LoVo (cell line): ENCODE data around the gene HDHD3.
"Not testable (repeated sequence)": the region's sequence is repeated elsewhere in the genome, so short reads cannot be mapped to it uniquely, and the experiment has no call there.

Experiments used
- DNase-seq: peaks from one replicate; pipeline ENCODE4 v3.0.0-alpha.2; 2016; ENCODE audit warnings: low spot score

Gene HDHD3, protein sequence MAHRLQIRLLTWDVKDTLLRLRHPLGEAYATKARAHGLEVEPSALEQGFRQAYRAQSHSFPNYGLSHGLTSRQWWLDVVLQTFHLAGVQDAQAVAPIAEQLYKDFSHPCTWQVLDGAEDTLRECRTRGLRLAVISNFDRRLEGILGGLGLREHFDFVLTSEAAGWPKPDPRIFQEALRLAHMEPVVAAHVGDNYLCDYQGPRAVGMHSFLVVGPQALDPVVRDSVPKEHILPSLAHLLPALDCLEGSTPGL

DNA sequence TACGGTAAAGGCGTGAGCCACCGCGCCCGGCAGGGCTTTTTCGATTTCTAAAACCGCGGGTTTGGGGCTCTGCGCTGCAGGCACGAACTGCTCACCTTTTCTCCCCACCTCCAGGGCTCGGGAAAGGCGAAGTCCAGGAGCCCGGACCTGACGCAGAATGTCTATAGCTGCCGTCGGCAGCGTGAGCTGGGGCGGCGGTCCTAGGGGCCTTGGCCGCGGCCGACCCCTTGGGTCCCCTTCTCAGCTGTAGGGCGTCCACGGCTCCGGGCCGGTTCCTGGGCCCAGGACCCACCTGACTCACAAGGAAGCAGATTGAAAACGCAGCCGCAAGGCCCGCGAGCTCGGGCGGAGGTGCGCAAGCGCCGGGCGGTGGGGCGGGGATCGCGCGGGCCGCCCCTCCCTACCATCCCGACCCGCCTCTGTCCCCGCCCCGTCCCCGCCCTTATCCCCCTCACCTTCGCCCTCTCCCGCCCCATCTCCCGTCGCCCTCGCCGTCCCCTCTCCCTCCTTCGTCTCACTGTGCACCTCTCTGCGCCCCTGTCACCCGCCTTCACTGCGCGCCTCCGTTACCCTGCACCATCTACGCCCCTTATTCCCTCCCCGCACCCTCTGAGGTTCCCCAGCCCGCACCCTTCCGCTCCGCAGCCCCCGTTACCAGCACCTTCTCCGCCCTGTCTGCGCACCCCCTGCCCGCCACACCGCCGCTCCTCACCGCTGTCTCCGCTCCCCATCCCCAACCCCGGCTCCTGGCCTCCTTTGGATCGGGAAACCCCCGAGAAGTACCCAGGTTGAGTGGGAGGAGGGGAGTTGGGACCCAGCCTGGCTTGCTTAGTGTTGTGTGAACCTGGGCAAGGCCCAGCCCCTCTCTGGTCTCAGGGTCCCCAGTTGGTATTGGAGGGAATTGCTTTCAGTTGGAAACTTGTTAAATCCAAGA lies at the start of gene HDHD3:
Gene HDHD3 (minus strand): TSS at position 353 of the 934 bp plus-strand sequence. CDS start 2,632 bp downstream, outside the sequence.
- peak; percentile 86 for DNase-seq

DNA sequence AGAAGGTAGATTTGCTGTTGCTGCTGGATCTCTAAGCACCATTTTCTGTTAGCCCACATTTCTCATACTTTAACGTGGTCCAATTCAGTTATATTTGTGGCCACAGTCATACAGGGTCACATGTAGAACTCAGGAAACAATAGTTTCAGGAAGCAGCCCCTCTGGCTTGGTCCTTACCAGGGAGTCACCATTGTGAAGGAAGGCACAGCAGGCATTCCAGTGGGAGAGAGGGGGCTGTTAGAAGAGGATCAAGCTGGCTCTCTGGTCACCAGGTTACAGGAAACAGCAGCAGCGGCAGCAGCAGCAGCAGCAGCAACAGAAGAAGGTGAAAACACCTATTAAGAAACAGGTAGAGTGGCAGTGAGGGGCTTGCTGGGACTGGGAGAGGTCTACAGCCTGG lies 48.3 kb upstream of the HDHD3 start:
- no peak for DNase-seq

DNA sequence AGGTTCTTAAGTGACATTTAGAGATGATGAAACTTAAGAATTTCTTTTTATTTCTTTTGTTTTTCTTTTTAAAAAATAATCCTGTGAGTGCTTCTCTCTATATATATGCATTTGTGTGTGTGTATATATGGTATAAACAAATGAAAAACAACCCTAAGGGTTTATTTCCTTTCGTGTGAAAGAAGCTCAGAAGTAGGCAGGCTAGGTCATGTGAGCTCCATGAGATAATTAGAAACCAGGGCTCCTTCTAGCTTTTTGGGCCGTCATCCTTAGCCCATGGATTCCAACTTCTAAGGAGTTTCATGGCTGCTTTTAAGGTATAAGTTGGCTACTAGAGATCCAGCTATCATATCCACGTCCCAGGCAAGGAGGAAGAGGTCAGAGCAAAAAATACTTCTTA lies 44.9 kb upstream of the HDHD3 start:
- DNase-seq: no peak

DNA sequence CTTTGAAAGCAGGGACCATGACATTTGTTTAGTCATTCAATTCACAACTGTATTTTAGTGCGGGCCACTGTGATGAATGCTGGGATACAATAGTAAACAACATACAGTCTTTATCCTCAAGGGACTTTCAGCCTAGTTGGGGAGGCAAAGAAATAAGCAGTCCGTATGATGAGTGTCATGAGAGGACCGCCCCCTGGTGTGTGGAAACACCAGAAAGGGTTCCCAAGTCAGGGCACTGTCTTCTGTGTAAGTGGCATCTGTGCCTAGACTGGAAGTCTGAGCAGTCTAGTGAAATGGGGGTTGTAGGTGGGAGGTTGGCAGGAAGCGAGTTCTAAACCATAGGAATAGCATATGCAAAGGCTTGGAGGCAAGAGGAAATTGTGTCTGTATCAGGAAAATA lies 40.6 kb upstream of the HDHD3 start:
- no peak for DNase-seq

DNA sequence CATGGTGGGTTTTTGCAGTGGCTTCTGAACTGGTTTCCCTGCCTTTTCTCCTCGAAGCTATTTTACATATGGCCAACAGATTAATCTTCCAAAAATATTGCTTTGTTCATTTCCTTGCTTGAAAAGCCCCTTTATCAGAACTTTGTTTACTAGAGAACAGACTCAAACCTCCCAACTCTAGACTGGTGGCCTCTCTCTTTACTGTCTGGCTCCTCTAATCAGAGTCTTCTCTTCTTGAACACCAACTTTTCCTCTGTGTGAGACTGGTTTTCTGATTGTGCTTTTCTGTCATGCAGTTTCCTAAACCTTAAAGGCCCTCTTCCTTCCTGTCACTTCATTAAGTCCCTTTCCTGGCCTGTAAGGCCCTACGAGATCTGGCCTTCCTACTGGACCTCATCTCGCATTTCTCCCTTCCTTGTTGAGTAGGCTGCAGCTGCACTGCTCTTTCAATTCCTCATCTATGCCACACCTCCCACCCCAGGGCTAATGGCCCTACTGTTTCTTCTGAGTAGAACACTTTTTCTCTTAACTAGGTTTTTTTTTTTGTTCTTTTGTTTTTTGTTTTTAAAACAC lies 39.4 kb upstream of the HDHD3 start:
- DNase-seq: no peak

DNA sequence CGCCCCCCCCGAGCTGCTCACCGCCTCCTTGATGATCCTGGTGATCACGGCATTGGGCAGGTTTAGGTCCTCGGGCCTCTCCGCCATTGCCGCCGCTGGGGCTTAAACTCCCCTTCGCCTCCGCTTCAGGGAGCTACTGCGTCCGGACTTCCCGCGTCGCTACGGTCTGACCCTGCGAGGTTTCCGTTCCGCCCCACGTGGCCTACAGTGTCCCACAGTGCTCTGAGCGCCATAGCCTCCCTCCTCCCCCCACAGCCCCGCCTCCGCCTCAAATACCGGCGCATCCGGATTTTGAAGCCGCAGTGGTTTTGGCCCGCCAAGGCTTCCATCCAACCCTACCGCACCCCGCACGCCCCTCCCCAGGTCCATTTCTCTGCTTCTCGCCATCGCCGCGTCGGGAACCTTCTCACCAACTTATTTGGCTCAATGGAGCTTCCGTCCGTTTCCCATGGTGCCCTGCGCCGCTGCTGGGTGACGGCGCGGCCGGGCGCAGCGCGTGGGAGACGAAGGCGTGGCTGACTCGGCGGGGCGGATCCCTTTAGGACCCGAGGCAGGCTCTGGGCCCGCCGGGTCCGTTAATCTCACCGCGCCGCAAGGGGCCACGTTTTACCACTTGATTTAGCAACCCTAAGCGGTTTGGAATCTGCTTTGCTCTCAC lies 33.5 kb upstream of the HDHD3 start, which contains the start of the genes C9orf43 and POLE3:
Gene C9orf43 (plus strand): TSS at position 541 of the 658 bp plus-strand sequence. CDS start 2,747 bp downstream, outside the sequence.
Gene POLE3 (minus strand): TSS at position 469 of the 658 bp plus-strand sequence. CDS start 382 bp downstream, at position 87.
- DNase-seq: peak; percentile 95

DNA sequence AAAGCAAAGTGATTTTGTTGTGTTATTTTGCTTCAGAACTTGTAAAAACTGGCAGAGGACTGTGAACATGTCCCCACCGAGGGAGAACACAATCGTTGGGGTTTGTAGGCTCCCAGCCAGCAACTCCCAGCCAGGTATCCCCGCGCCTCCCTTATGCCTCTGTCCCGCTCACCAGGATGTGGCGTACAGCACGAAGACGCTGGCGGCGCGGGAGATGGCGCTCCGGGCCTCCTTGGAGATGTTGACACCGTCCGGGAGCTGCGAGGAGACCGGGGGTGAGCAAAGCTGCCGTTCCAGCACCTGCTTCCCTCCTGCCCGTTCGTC lies 33.1 kb upstream of the HDHD3 start:
- DNase-seq: no peak

DNA sequence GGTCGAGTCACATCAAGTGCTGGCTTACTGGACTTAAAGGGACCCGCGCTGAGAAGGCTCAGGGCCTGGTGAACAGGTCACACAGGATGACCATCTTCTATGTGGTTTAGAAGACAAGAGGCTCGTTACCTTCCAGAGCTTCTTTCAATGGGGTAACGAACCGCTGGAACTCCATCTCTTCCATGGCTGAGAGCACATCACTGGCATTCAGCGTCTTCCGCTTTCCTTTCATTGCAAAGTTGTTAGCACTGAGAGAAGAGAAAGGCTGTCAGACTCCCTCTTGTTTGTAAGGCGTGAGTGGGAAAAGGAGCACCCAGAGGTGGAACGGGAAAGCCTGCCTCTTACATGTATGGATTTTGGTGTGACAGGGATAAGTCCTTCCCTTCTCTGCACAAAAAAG lies 32.7 kb upstream of the HDHD3 start:
- no peak for DNase-seq

DNA sequence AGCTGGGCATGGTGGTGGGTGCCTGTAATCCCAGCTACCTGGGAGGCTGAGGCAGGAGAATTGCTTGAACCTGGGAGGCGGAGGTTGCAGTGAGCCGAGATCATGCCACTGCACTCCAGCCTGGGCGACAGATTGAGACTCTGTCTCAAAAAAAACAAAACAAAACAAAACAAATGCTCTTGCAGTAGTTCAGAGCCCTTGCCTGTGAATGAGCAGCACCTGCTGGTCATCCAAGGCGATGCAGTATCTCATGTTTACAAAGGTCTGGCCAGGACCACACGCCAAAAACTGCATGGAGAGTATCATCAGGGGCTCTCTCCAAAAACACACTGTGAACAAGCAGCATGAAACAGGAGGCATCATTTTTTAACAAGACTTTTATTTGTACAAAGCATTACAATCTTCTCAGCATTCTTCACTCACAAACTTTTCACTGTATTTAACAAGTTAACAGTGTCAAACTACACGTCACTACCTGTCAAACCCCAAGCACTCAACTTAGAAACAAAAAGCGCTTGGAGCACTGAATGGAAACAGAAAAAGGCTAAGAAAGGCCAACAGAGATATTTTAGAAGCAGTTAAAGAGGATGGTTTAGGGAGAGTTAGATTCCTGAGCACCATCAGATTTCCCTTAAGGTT lies 30.2 kb upstream of the HDHD3 start:
- peak; percentile 56 for DNase-seq

DNA sequence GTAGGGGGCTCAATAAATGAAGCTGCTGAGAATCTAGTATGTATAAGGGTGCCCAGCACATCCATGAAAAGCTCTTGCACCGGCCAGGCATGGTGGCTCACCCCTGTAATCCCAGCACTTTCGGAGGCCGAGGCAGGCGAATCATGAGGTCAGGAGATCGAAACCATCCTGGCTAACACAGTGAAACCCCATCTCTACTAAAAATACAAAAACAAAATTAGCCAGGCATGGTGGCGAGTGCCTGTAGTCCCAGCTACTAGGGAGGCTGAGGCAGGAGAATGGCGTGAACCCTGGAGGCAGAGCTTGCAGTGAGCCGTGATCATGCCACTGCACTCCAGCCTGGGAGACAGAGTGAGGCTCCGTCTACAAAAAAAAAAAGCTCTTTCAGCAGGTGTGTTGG lies 29.6 kb upstream of the HDHD3 start:
- DNase-seq: not testable (repeated sequence)

DNA sequence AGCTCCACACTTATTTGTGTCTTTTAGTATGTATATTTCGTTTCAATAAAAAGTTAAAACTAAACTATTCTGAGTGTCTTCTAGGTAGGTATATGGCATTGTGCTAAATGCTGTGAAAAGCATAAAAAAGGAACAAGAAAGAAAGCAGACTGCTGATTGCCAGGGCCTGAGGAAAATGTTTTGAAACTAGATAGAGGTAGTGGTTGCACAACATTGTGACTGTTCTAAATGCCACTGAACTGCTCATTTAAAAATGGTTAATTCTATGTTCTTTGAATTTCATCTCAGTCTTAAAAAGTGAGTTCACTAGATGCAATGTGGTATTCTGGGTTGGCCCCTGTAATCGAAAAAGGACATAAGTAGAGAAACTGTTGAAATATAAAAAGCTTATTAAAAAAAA lies 26.9 kb upstream of the HDHD3 start:
- no peak for DNase-seq

DNA sequence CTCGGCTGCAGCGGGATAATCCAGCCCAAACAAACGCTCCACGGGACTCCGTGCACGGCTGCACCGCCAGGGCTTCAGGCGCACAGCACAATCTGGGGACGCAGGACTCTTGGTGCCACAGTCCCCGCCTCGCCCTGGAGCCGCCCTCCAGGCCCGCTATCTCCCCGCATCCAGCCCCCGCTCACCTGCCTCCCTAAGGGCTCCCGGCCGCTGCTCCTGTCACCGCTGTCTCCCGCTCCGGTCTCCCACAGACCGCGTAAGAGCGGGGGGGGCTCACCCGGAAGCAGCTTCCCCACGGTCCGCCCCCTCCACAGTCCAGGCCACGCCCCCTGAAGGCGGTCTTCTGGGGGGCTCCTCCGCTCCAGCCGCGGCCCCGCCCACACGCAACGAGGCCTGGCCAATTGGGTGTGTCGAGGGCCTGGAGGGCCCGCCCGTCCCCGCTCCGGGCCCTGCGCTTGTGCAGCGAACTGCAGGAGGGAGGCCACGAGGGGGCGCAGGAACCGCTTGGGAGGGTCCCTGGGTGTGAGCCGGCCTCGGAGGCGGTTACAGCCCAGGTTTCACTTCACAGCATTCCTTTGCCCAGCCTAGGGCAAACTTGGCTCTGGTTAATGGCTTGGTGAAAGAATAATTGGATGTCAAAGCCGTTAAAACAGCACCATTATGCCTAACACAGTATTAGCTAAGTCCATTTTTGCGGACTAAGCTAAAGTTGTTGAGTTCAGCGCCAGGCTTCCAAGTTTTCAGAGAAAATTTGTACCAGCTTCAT lies 24.4 kb upstream of the HDHD3 start, which contains the start of gene ALAD:
Gene ALAD (minus strand): TSS at position 258 of the 766 bp plus-strand sequence. CDS start 7,725 bp downstream, outside the sequence.
- peak; percentile 99 for DNase-seq

DNA sequence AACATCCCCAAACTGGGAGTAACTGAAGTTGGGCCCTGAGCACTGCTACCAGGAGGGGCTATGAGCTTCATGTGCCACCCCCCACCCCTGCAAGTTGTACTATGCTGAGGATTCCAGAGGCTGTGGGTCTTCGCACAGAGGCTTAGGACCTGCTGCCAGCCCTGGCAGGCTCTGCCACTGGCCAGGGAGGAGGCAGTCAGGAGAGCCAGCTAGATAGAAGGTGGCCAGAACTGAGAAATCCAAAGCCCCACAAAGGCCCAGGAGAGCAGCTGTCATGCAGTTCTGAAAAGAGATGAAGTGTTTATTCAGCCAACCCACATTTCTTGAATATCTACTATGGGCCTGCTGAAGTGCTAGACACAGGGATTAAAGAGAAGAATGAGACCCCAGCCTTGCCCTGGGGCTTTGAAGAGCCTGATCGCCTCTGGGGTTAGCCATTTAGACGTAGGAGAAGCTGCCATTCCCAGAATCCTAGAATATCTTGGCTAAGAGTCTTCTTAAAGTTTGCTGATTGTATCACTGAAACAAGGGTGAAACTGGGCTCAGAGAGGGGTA lies 22.9 kb upstream of the HDHD3 start:
- DNase-seq: no peak

DNA sequence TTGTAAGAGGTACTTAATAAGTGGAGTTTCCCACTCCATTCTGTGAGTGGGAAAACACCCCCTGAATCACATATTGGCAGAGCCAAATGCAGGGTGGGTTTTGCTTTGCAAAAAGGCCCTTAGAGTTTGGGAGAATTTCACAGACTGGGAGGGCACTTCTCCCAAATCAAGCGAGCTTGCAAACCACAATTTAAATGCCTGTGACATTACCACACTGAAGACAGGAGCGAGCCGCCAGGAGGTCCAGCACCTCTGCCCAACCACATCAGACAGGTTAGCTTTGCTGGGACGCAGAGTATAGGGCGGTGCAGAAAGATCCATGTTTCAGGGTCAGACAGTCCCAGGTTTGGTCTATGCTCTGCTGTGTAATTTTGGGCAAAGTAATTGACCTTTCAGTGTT lies 22.0 kb upstream of the HDHD3 start:
- DNase-seq: no peak

DNA sequence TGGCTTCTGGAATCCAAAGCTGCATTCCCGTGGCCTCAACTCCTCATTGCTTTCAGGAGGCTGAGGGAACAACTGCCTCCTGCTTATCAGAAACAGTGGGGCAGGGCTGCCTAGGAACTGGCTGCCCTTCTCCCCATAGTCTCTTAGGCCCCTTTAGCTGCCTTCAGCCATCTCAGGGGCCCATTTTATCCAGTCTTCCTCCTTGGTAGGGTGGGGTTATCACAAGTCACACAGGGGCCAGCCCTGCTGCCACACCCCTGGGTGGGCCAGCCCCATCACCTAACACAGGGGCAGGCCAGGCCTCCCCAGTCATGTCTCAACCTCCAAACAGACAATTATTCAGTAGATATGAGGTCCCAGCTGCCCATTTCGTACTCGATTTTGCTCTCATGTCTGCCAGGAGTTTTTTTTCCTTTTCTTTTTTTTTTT lies 20.4 kb upstream of the HDHD3 start:
- DNase-seq: no peak

DNA sequence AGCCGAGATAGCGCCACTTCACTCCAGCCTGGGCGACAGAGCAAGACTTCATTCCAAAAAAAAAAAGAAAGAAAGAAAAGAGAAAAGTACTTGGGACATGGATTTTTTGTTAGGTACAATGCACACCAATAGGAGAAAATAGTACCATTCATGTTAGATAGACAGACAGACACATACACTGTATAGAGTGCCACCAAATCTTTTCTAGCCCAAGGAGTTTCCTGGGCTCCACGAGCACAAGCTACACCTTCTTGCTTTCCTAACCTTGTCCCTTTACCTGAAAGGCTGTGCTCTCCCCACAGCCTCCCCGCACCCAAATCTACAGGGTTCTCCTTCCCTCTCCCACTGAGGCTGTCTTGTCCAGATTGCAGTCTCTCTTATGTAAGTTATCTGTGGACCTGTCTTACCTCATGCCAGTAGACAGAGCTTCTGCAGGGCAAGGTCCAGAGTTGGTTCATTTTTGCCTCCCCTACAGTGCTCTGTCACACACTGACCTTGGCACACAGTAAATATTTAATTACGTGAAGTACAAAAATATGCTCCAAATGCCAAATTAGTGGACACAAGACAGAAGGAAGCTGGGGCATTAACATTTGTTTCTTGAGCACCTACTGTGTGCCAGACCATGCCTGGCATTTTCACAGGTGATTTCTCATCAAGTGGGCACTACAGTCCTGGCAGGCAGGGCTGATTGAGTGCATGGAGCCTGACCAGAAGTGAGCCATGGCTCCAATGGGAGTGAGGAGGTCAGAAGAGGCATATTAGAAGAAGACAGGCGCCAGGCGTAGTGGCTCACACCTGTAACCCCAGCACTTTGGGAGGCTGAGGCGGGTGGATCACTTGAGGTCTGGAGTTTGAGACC lies 18.4 kb upstream of the HDHD3 start:
- no peak for DNase-seq

DNA sequence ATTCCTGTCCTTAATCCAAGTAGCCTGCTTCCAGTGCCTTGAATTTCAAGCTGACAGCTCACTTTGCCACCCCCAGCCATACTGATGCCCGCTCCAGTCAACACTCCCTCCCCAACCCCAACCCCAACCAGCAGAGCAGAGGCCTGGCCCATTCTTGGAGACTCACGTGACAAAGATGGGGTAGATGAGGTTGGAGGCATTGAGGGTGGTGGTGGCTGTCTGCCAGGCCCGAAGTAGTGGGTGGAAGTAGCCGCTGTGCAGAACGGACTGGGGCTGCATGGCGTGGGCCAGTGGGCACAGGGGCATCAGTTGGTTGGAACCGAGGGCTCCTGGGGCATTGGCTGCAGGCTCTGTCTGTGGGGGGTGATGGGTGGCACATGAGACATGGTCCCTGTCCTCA lies 16.5 kb upstream of the HDHD3 start:
- DNase-seq: no peak

DNA sequence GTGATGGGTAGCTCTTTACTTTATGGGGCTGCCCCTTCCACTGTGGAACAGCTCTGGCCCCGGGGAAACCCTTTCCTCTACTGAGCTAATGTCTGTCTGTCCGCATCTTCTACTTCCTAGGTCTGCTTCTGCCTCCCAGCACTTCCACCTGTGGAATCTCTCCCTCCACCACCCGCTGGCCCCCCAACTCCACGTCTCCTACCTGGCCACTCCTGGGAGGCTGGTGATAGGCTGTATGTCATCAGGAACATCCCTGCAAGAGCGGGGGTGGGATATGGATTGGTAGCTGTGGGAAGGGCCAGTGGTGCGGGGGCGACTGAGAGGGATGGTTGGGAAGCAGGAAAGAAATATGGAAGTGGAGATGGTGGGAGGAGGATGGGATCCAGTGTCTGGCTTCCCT lies 15.1 kb upstream of the HDHD3 start:
- no peak for DNase-seq

DNA sequence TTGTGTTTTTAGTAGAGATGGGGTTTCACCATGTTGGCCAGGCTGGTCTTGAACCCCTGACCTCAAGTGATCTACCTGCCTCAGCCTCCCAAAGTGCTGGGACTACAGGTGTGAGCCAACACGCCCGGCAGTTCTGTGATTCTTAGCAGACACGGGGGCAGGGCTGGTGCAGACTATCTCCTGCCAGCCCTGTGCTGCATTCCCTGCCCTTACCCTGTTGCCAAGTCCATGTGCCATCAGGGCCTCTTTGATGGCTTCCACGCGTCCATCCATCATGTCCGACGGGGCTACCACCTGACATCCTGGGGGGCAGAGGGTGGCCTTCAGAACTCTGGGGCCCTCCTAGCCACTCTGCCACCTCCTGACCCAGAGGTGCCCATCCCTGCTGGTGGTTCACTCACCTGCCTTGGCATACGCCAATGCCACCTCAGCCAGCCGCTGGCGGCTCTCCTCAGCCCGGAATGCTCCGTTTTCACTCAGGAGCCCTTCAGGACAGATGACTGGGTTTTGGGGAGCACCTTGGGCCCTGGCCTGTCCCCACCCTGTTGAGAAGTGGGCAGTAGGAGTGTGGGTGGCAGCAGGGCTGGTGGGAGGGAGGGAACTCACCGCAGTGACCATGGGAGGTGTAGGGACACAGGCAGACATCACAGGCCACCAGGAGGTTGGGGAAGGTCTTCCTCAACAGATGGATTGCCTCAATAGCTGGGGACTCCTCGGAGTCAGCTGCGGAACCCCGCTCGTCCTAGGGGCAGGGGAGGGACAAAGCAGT lies 13.6 kb upstream of the HDHD3 start:
- DNase-seq: no peak
